Measurements from ENCODE around the gene HDAC9.

The HDAC9 gene

GRCh38 chr7:18824157-18824556 is 328.6 kb downstream of the HDAC9 start:
- Mint-ChIP-seq H3K36me3 (ENCODE audit: low read depth) (no peaks in the 10 kb centered on the region), H3K4me1 (ENCODE audit: low read depth) (no peaks in the 10 kb centered on the region), H3K9me3 (no peaks in the 10 kb centered on the region), H3K27me3 (no peaks in the 10 kb centered on the region), H3K27ac (no peak overlapping the region), H3K4me3 (no peak overlapping the region)

GRCh38 chr7:18828260-18828993 is 332.9 kb downstream of the HDAC9 start:
- H3K27me3 Mint-ChIP-seq, result no peaks in the 10 kb centered on the region
- no peak overlapping the region for H3K27ac Mint-ChIP-seq
- no peaks in the 10 kb centered on the region for H3K36me3 Mint-ChIP-seq (ENCODE audit: low read depth)
- no peaks in the 10 kb centered on the region for H3K4me1 Mint-ChIP-seq (ENCODE audit: low read depth)
- H3K9me3 Mint-ChIP-seq, result no peaks in the 10 kb centered on the region
- H3K4me3 Mint-ChIP-seq, result no peak overlapping the region

GRCh38 chr7:18828994-18829857 is 333.7 kb downstream of the HDAC9 start:
- Mint-ChIP-seq H3K36me3 (ENCODE audit: low read depth) (no peaks in the 10 kb centered on the region), H3K9me3 (no peaks in the 10 kb centered on the region), H3K27ac (no peak overlapping the region), H3K4me1 (ENCODE audit: low read depth) (no peaks in the 10 kb centered on the region), H3K4me3 (no peak overlapping the region), H3K27me3 (no peaks in the 10 kb centered on the region)

GRCh38 chr7:18829858-18830285 is 334.3 kb downstream of the HDAC9 start:
- Mint-ChIP-seq H3K9me3 (no peaks in the 10 kb centered on the region), H3K27me3 (no peaks in the 10 kb centered on the region), H3K4me1 (ENCODE audit: low read depth) (no peaks in the 10 kb centered on the region), H3K4me3 (no peak overlapping the region), H3K36me3 (ENCODE audit: low read depth) (no peaks in the 10 kb centered on the region), H3K27ac (no peak overlapping the region)

GRCh38 chr7:18831419-18831818 is 335.9 kb downstream of the HDAC9 start:
- Mint-ChIP-seq H3K4me3 (no peak overlapping the region), H3K27ac (no peak overlapping the region), H3K36me3 (ENCODE audit: low read depth) (no peaks in the 10 kb centered on the region), H3K27me3 (no peaks in the 10 kb centered on the region), H3K9me3 (peaks cover 4% of the 10 kb centered on the region), H3K4me1 (ENCODE audit: low read depth) (no peaks in the 10 kb centered on the region)

GRCh38 chr7:18831943-18832342 is 336.4 kb downstream of the HDAC9 start:
- Mint-ChIP-seq H3K4me1 (ENCODE audit: low read depth) (no peaks in the 10 kb centered on the region), H3K27ac (no peak overlapping the region), H3K4me3 (no peak overlapping the region), H3K9me3 (peaks cover 4% of the 10 kb centered on the region), H3K27me3 (no peaks in the 10 kb centered on the region), H3K36me3 (ENCODE audit: low read depth) (no peaks in the 10 kb centered on the region)

- Mint-ChIP-seq H3K4me3 (no peak overlapping the region), H3K9me3 (peaks cover 4% of the 10 kb centered on the region), H3K36me3 (ENCODE audit: low read depth) (no peaks in the 10 kb centered on the region), H3K27ac (no peak overlapping the region), H3K27me3 (no peaks in the 10 kb centered on the region), H3K4me1 (ENCODE audit: low read depth) (no peaks in the 10 kb centered on the region)
Observed at GRCh38 chr7:18834577-18834976, 339.0 kb downstream of the HDAC9 start.

- no peak overlapping the region for H3K4me3 Mint-ChIP-seq
- H3K27me3 Mint-ChIP-seq, result no peaks in the 10 kb centered on the region
- H3K27ac Mint-ChIP-seq, result no peak overlapping the region
- H3K4me1 Mint-ChIP-seq (ENCODE audit: low read depth), result no peaks in the 10 kb centered on the region
- peaks cover 4% of the 10 kb centered on the region for H3K9me3 Mint-ChIP-seq
- H3K36me3 Mint-ChIP-seq (ENCODE audit: low read depth), result no peaks in the 10 kb centered on the region
Observed at GRCh38 chr7:18835001-18835690, 339.6 kb downstream of the HDAC9 start.

GRCh38 chr7:18843979-18844378 is 348.4 kb downstream of the HDAC9 start:
- H3K27me3 Mint-ChIP-seq, result no peaks in the 10 kb centered on the region
- H3K27ac Mint-ChIP-seq, result no peak overlapping the region
- no peaks in the 10 kb centered on the region for H3K4me1 Mint-ChIP-seq (ENCODE audit: low read depth)
- H3K36me3 Mint-ChIP-seq (ENCODE audit: low read depth), result no peaks in the 10 kb centered on the region
- H3K9me3 Mint-ChIP-seq, result no peaks in the 10 kb centered on the region
- no peak overlapping the region for H3K4me3 Mint-ChIP-seq

GRCh38 chr7:18844735-18845134 is 349.2 kb downstream of the HDAC9 start:
- Mint-ChIP-seq H3K4me3 (no peak overlapping the region), H3K4me1 (ENCODE audit: low read depth) (no peaks in the 10 kb centered on the region), H3K27ac (no peak overlapping the region), H3K9me3 (no peaks in the 10 kb centered on the region), H3K36me3 (ENCODE audit: low read depth) (no peaks in the 10 kb centered on the region), H3K27me3 (no peaks in the 10 kb centered on the region)

GRCh38 chr7:18845700-18846099 is 350.2 kb downstream of the HDAC9 start:
- no peak overlapping the region for H3K4me3 Mint-ChIP-seq
- H3K36me3 Mint-ChIP-seq (ENCODE audit: low read depth), result no peaks in the 10 kb centered on the region
- no peak overlapping the region for H3K27ac Mint-ChIP-seq
- H3K4me1 Mint-ChIP-seq (ENCODE audit: low read depth), result no peaks in the 10 kb centered on the region
- no peaks in the 10 kb centered on the region for H3K27me3 Mint-ChIP-seq
- H3K9me3 Mint-ChIP-seq, result peaks cover under 1% of the 10 kb centered on the region

GRCh38 chr7:18846765-18847215 is 351.2 kb downstream of the HDAC9 start:
- no peak overlapping the region for H3K4me3 Mint-ChIP-seq
- H3K4me1 Mint-ChIP-seq (ENCODE audit: low read depth), result no peaks in the 10 kb centered on the region
- no peaks in the 10 kb centered on the region for H3K27me3 Mint-ChIP-seq
- no peaks in the 10 kb centered on the region for H3K36me3 Mint-ChIP-seq (ENCODE audit: low read depth)
- H3K9me3 Mint-ChIP-seq, result peaks cover 10% of the 10 kb centered on the region
- no peak overlapping the region for H3K27ac Mint-ChIP-seq

- H3K9me3 Mint-ChIP-seq, result peaks cover 10% of the 10 kb centered on the region
- H3K27ac Mint-ChIP-seq, result no peak overlapping the region
- H3K36me3 Mint-ChIP-seq (ENCODE audit: low read depth), result no peaks in the 10 kb centered on the region
- H3K4me1 Mint-ChIP-seq (ENCODE audit: low read depth), result no peaks in the 10 kb centered on the region
- no peaks in the 10 kb centered on the region for H3K27me3 Mint-ChIP-seq
- no peak overlapping the region for H3K4me3 Mint-ChIP-seq
Observed at GRCh38 chr7:18849130-18849529, 353.6 kb downstream of the HDAC9 start.

GRCh38 chr7:18855796-18856195 is 360.2 kb downstream of the HDAC9 start:
- peaks cover 7% of the 10 kb centered on the region for H3K4me1 Mint-ChIP-seq (ENCODE audit: low read depth)
- H3K36me3 Mint-ChIP-seq (ENCODE audit: low read depth), result no peaks in the 10 kb centered on the region
- no peaks in the 10 kb centered on the region for H3K27me3 Mint-ChIP-seq
- H3K27ac Mint-ChIP-seq, result no peak overlapping the region
- H3K9me3 Mint-ChIP-seq, result peaks cover 15% of the 10 kb centered on the region
- no peak overlapping the region for H3K4me3 Mint-ChIP-seq

- Mint-ChIP-seq H3K9me3 (peaks cover 10% of the 10 kb centered on the region), H3K27me3 (no peaks in the 10 kb centered on the region), H3K27ac (no peak overlapping the region), H3K4me1 (ENCODE audit: low read depth) (peaks cover 7% of the 10 kb centered on the region), H3K4me3 (no peak overlapping the region), H3K36me3 (ENCODE audit: low read depth) (no peaks in the 10 kb centered on the region)
Observed at GRCh38 chr7:18858232-18858631, 362.7 kb downstream of the HDAC9 start.

Measured in stimulated activated naive CD8-positive, alpha-beta T cell treated with anti-CD3 and anti-CD28 coated beads, Interleukin-15, Interleukin-2, amounts not matched to agents 100 ng/mL and 50 ng/mL, for 24 hours (primary cell).